ENCODE data around the gene PACS1. TPM values are rescaled to one million over a fixed set of nuclear protein-coding genes. Genes with fewer than 3 reads are reported as not detected.

PACS1 gene
- total and polyA plus RNA-seq, 9 donors = 22.4 to 92.9 (median 73.9) TPM

DNA sequence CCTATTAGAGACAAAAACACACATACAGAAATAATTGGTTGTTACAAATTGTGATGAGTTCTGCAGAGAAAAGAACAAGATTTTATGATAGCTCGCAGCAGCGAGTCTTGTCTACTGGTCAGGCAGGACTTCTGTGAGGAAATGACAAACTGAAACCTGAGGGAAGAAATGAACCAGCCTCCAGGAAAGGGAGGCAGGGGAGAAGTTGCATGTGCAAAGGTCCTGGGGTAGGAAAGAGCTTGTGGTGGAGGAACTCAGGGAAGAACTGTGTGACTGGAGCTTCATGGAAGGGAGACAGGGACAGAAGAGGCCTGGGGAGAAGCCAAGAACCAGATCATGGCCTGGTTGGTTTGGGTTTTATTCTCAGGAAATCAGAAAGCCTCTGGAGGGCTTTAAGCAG is 189.2 kb downstream of the PACS1 start:
- H3K27ac ChIP-seq = no peak overlapping the region
- no peaks in the 10 kb centered on the region for H3K27me3 ChIP-seq
- H3K9me3 ChIP-seq = no peaks in the 10 kb centered on the region
- no peak overlapping the region for H3K4me3 ChIP-seq
- H3K4me1 ChIP-seq (ENCODE audit: insufficient read depth) = peaks cover 9% of the 10 kb centered on the region
- intact Hi-C loops (cut with DNase I) = loop anchor here in 1 of 4 donors (2.0 kb wide), 1 partner anchor 36 kb away; no protein-coding TSS in a partner anchor
- no peaks in the 10 kb centered on the region for H3K36me3 ChIP-seq
- TF ChIP-seq EP300 (IDR thresholded peaks at IDR 0.05) (no peak), CTCF (IDR thresholded peaks at IDR 0.05) (no peak), POLR2A (IDR thresholded peaks at IDR 0.05) (no peak)
- no peak for DNase-seq
- WGBS, 3 donors = 96 to 100% (median 98%) methylated on average over 2 of the region's 2 CpGs

DNA sequence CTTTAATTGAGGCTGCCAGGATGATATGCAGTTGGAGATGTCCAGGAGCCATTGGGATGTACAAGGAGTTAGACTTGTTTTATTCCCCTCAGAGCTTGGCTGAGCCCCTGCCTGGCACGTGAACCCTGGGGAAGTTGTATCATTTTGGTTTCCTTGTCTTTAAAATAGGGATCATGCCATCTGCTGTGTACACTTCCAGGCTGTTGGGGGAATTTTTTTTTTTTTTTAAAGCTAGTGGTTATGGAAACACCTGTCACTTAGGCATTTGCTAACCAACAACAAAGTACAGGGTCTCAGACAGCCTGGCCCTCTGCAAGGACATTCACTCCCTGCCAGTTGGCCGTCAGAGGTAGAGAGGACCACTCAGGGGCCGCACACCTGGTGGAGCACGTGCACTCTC is 189.9 kb downstream of the PACS1 start:
- Histone ChIP-seq H3K27me3 (no peaks in the 10 kb centered on the region), H3K27ac (no peak overlapping the region), H3K4me3 (no peak overlapping the region), H3K36me3 (no peaks in the 10 kb centered on the region), H3K9me3 (no peaks in the 10 kb centered on the region), H3K4me1 (ENCODE audit: insufficient read depth) (peaks cover 9% of the 10 kb centered on the region)
- intact Hi-C loops (cut with DNase I) = loop anchor here in 1 of 4 donors (2.0 kb wide), 1 partner anchor 37 kb away; no protein-coding TSS in a partner anchor
- DNase-seq = no peak
- TF ChIP-seq CTCF (IDR thresholded peaks at IDR 0.05) (no peak), EP300 (IDR thresholded peaks at IDR 0.05) (no peak), POLR2A (IDR thresholded peaks at IDR 0.05) (no peak)
- WGBS, 3 donors = 73 to 85% (median 83%) methylated on average over 4 of the region's 4 CpGs

DNA sequence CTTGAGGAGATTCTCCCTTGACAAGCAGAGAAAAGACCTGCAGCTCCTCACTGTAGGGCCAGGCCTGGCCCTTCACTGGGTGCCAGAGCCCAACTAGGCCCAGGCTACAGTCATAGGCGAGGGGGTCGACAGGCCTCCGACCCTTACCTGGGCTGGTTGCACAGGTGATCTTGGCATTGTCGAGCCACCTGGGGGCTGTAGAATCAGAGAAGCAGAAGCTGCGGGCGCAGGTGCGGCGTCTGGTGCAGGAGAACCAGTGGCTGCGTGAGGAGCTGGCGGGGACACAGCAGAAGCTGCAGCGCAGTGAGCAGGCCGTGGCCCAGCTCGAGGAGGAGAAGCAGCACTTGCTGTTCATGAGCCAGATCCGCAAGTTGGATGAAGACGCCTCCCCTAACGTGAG is 191.5 kb downstream of the PACS1 start:
- TF ChIP-seq POLR2A (IDR thresholded peaks at IDR 0.05) = no peak
- TF ChIP-seq CTCF (IDR thresholded peaks at IDR 0.05) = no peak
- no peak for TF ChIP-seq EP300 (IDR thresholded peaks at IDR 0.05)
- WGBS, 3 donors = 87 to 91% (median 90%) methylated on average over 16 of the region's 16 CpGs
- no peak overlapping the region for H3K27ac ChIP-seq
- no peak for DNase-seq
- no peaks in the 10 kb centered on the region for H3K36me3 ChIP-seq
- H3K9me3 ChIP-seq = no peaks in the 10 kb centered on the region
- no peak overlapping the region for H3K4me3 ChIP-seq
- peaks cover 9% of the 10 kb centered on the region for H3K4me1 ChIP-seq (ENCODE audit: insufficient read depth)
- intact Hi-C loops (cut with DNase I) = no loop called here
- H3K27me3 ChIP-seq = no peaks in the 10 kb centered on the region

- DNase-seq = no peak
- H3K4me3 ChIP-seq = no peak overlapping the region
- intact Hi-C loops (cut with DNase I) = no loop called here
- H3K9me3 ChIP-seq = no peaks in the 10 kb centered on the region
- H3K36me3 ChIP-seq = no peaks in the 10 kb centered on the region
- H3K27me3 ChIP-seq = no peaks in the 10 kb centered on the region
- TF ChIP-seq EP300 (IDR thresholded peaks at IDR 0.05) (no peak), CTCF (IDR thresholded peaks at IDR 0.05) (no peak), POLR2A (IDR thresholded peaks at IDR 0.05) (no peak)
- H3K27ac ChIP-seq = no peak overlapping the region
- H3K4me1 ChIP-seq (ENCODE audit: insufficient read depth) = peaks cover 6% of the 10 kb centered on the region
- WGBS, 3 donors = 80 to 92% (median 91%) methylated on average over 5 of the region's 5 CpGs
Observed at GRCh38 chr11:66262191-66262590, 192.1 kb downstream of the PACS1 start.

All from ovary (tissue), 9 donors.